GM19043 (cell line): ENCODE data around the gene VWA5B1.

Experiments
- ATAC-seq: cut with Tn5 transposase; IDR thresholded peaks from one replicate; pipeline ENCODE4 v1.9.1; 2021; ENCODE audit warnings: low read depth; ENCODE audit not compliant: unreplicated experiment

VWA5B1 gene

DNA sequence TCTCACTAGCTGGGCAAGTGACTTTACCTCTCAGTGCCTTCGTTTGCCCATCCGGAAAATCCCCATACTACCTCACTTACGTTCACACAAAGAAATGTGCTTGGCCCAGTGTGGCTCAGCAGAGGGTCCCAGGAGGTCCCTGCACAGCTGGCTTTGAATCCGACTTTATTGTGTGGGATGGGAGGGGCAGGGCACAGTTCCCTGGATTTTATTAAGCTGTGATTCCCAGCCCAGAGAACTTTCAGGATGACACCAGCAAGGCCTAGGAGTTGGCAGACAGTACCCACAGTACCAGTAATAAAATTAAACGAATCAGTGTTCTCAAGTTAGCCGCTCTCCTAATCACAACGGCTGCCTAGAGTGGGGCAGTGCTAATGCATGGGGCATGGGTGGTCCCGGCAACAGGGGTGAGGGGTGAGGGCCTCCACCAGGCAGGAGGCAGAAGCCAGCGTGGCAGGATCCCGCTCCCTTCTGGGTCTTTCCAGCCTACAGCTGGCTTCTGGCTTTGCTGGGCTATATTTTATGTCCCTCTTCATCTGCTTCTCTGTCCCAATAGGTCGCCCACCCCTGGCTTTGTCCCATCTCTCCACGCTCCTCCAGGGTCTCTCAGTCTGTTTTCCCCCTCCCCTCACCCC is 74.9 kb downstream of the VWA5B1 start:
- ATAC-seq = no peak

GRCh38 chr1:20366056-20366462 is 75.4 kb downstream of the VWA5B1 start:
- ATAC-seq = no peak

GRCh38 chr1:20366463-20367115 is 75.9 kb downstream of the VWA5B1 start:
- no peak for ATAC-seq

GRCh38 chr1:20367116-20367585 is 76.5 kb downstream of the VWA5B1 start:
- no peak for ATAC-seq

DNA sequence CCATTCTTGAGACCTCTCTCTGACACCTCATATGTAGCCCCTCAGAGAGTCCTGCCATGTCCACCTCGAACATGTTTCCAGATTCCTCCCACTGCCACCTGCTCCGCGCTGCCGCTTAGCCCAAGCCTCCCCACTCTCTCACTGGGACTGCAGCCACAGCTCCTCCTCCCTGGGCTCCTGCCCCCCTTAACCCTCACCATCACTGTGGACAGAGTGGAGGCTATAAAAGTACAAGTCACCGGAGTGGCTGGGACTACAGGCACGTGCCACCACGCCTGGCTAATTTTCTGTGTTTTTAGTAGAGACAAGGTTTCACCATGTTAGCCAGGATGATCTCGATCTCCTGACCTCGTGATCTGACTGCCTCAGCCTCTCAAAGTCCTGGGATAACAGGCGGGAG is 77.0 kb downstream of the VWA5B1 start:
- no peak for ATAC-seq

- ATAC-seq = no peak
Measured at GRCh38 chr1:20368866-20369470, 78.3 kb downstream of the VWA5B1 start.

DNA sequence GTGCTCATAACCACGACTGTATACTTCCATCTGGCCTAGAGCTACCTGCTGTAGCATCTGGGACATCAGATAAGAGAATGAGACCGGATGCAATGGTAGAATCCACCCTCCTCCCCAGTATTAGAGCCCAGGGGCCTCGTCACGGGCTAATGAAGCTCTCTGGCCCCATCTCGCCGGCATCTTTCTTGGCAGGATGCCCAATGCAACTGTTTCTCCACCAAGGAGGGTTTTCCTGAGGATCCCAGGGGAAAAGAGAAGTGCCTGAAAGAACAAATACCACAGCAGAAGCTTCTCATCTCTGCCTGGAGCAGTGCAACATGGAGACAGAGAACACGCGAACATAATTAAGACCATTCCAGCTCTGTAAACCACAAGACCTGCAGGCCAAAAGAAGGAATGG is 80.0 kb downstream of the VWA5B1 start:
- no peak for ATAC-seq

DNA sequence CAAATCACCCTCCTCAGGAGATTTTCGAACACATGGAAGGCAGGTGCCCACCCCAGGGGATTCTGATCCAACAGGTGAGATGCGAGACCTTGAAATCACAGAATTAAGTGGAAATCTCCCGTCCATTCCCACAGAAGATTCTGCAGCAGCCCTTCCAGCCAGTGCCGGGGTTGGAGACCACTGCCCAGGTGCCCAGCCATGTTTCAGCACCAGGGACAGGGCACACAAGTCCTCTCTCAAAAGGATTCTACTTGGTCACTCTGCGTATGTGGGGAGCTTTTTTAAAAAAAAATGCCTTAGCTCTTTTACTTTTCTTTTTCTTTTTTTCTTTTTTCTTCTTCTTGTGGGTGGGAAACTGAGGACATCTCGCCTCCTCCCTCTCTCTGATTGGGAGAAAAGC is 80.7 kb downstream of the VWA5B1 start:
- no peak for ATAC-seq

GRCh38 chr1:20371883-20372282 is 81.2 kb downstream of the VWA5B1 start:
- no peak for ATAC-seq

DNA sequence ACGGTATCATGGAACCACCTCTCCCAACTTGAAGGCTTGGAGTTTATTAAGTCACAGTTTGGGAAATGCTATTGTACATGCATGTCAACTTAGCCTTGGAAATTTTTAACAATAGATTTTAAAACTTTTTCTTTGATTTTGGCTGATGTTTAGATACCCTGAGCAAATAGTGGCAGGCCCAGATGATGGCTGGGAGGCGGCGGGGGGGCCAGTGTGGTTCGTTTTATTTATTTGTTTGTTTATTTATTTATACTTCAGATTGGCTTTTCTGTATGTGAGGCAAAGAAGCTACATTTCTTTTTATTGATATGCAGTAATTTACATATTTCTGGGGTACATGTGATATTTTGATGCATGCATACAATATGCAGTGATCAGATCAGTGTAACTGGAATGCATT is 82.0 kb downstream of the VWA5B1 start:
- ATAC-seq = no peak

DNA sequence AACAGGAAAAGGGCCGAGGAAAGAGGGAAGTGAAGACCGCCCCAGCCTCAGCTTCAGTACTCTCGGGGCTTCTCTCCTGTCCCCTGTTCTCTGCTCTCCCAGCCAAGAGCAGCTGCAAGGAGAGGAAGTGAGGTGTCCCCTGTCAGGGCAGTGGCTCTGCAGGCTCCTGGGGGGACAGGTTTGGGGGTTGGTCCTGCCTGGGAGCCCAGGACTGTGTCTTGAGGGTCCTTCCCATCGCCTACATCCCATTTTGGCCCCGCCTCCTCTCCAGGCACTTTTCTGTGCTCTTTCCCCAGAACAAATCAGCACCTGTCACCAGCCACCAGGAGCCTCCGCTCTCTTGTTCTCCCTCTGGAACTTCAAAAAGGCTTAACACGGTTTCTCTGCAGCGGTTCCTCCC is 82.6 kb downstream of the VWA5B1 start:
- ATAC-seq = no peak

- ATAC-seq = no peak
Measured at GRCh38 chr1:20373764-20374163, 83.1 kb downstream of the VWA5B1 start.

DNA sequence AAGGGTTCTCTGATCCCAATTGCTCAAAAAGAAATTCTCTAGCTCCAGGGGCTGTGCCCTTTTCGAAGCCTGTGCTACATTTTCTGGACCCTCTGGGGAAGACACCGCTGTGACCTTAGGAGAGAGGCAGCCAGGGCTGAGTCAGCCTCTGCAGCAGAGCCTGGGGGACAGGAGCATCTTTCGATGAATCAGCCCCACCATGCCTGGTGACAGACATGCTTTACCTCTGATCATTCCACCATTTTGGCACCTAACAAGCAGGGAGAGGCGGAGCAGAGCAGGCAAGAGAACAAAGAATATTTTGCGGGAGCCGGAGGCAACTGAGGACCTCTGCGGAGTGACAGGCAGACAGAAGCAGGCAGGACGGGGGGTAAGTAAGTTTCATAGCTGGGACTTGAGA is 84.9 kb downstream of the VWA5B1 start:
- ATAC-seq = no peak

- ATAC-seq = no peak
Measured at GRCh38 chr1:20376171-20376570, 85.5 kb downstream of the VWA5B1 start.

DNA sequence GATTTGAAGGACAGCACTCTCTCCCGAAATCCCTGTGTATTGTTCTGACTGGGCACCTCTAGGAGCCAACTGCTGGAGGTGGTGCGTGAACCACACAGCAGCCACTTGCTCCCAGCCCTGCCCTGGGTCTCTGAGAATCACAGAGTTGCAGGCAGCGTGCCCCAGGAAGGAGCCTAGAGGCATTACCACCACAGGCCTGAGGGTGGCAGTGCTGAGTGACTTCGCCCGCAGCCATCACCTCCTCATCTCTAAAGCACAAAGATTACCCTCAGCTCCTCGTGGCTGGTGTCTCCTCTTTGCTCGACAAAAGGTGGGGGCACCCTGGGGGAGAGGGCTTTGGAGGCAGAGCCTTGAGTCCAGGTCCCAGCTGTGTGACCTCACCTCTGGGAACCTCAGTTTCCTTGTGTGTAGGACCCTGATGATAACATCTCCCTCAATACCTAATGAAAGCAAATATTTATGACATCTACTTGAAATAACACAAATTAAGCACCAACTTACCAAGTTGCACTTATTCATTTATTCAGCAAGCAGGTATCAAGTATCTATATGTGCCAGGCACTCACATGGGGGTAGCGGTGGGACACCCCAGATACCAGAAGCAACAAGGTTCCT is 86.3 kb downstream of the VWA5B1 start:
- ATAC-seq = no peak

DNA sequence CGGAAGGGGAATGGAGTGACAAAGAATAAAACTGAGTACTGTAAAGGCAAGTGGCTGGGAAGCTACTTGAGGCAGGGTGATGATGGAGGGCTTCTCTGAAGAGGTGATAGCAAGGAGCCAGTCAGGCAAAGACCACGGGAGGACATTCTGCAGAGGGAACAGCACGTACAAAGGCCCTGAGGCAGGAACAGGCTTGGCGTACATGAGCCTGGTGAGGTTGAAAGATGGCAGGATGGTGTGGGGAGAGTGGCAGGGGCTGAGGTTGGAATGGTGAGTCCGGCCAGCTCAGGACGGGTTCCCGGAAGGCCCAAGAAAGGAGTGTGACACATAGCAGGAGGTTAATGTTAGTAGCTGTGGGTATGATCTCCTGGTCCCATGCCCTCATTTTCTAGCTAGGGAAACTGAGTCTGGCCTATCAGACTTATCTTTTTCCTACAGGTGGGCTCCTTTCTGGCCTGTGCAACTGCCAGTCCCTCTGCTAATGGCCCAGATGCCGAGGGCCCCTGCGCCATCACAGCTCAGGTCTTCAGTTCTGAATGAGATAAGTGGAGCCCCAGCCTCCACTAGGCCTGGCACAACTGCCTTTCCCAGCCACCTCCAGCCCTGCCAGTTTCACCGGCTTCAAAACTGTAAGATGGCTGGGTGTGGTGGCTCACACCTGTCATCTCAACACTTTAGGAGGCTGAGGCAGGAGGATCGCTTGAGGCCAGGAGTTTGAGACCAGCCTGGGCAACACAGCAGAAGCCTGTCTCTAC is 87.0 kb downstream of the VWA5B1 start:
- no peak for ATAC-seq

- ATAC-seq = no peak
Measured at GRCh38 chr1:20379075-20379474, 88.4 kb downstream of the VWA5B1 start.

GRCh38 chr1:20380175-20380574 is 89.5 kb downstream of the VWA5B1 start:
- no peak for ATAC-seq

GRCh38 chr1:20380616-20381035 is 90.0 kb downstream of the VWA5B1 start:
- ATAC-seq = no peak

- no peak for ATAC-seq
Measured at GRCh38 chr1:20381045-20381641, 90.5 kb downstream of the VWA5B1 start.
